HepG2 (cell line): Measurements from ENCODE around the gene POLR2F. TPM values are rescaled to one million over a fixed set of nuclear protein-coding genes. Genes with fewer than 3 reads are reported as not detected.
A peak's percentile ranks its signal among the peaks of the same experiment; 100 is the strongest.

Experiments
- ATAC-seq: fragments of 200-7000 bp; cut with Tn5 transposase; 3 replicates; pipeline ENCODE4 v1.9.1; 2020; ENCODE audit warnings: mild to moderate bottlenecking, moderate library complexity
- BruUV-seq: library from RNA; stranded (reverse); fragments of 400-500 nt; replicated peaks from 2 replicates; lab custom pipeline; 2021; lab: Mats Ljungman, UMichigan
- CTCF ChIA-PET: fragments of 300-600 bp; formaldehyde crosslinking; extraction: SDS; loops from one replicate; lab custom pipeline; 2021; ENCODE audit warnings: low total read pairs, inconsistent platforms, low intra/inter-chr PET ratio; lab: Yijun Ruan, JAX
- POLR2A ChIA-PET: fragments of 350-600 bp; sonication (Branson Sonifier 250); formaldehyde crosslinking; loops from one replicate; lab custom pipeline; 2020; ENCODE audit warnings: antibody characterized with exemption, inconsistent platforms; lab: Yijun Ruan, JAX
- DNase-seq: peaks from one replicate; pipeline ENCODE4 v3.0.0-alpha.2; 2015; ENCODE audit warnings: low spot score
- FAIRE-seq: peaks from 3 replicates; lab custom pipeline; 2011; peaks lifted over from hg19 to GRCh38; lab: Jason Lieb, UNC
- H2AFZ ChIP-seq: one replicate; pipeline ENCODE4 v1.6.1; 2011; ENCODE audit warnings: low read length, inconsistent platforms
- H3K27ac ChIP-seq: fragments of 300-600 bp; 3 replicates; pipeline ENCODE4 v1.8.0; 2011; ENCODE audit warnings: mixed run types, mild to moderate bottlenecking, mixed read lengths, low read length, inconsistent platforms; ENCODE audit not compliant: insufficient read depth; ENCODE audit errors: extremely low read length
- H3K27me3 ChIP-seq, 2 experiments: fragments of 200-600 bp in 1 of 2; 2 replicates in 1 of 2; 3 replicates in 1 of 2; pipeline versions ENCODE4 v1.6.0 to v1.8.0; 2011; ENCODE audit warnings: low read length in 2 of 2, mild to moderate bottlenecking in 2 of 2, moderate library complexity in 2 of 2, inconsistent platforms in 1 of 2; ENCODE audit not compliant: insufficient read depth in 2 of 2, control insufficient read depth in 1 of 2
- H3K36me3 ChIP-seq, 2 experiments: fragments of 200-600 bp in 1 of 2; replicated peaks in 1 of 2; 2 replicates in 1 of 2; 3 replicates in 1 of 2; pipeline versions ENCODE4 v1.5.1 to v1.8.0; 2011; ENCODE audit warnings: low read length in 2 of 2, inconsistent platforms in 1 of 2; ENCODE audit not compliant: insufficient read depth in 2 of 2, control insufficient read depth in 1 of 2
- H3K4me1 ChIP-seq: 2 replicates; pipeline ENCODE4 v1.5.1; 2012; ENCODE audit warnings: low read length, inconsistent platforms; ENCODE audit not compliant: insufficient read depth
- H3K4me2 ChIP-seq: 2 replicates; pipeline ENCODE4 v1.6.0; 2011; ENCODE audit warnings: low read depth, low read length, inconsistent platforms
- H3K4me3 ChIP-seq, 3 experiments: fragments of 200-600 bp in 1 of 3; sonication (generic), shearing (Covaris generic) in 1 of 3; replicated peaks in 1 of 3; 2 replicates each; pipeline ENCODE4 v1.5.1; 2011 to 2016; ENCODE audit warnings: low read length in 3 of 3, inconsistent platforms in 2 of 3, low read depth in 2 of 3, mild to moderate bottlenecking in 2 of 3, control low read depth in 1 of 3, mixed read lengths in 1 of 3; ENCODE audit not compliant: insufficient read depth in 1 of 3
- H3K79me2 ChIP-seq: one replicate; pipeline ENCODE4 v1.6.1; 2011; ENCODE audit warnings: low read length, inconsistent platforms; ENCODE audit not compliant: insufficient read depth
- H3K9ac ChIP-seq: 2 replicates; pipeline ENCODE4 v1.6.0; 2011; ENCODE audit warnings: mild to moderate bottlenecking, low read depth, low read length, inconsistent platforms; ENCODE audit not compliant: insufficient read depth
- H3K9me3 ChIP-seq: 2 replicates; pipeline ENCODE4 v1.5.1; 2012; ENCODE audit warnings: mild to moderate bottlenecking, low read length
- H4K20me1 ChIP-seq: 2 replicates; pipeline ENCODE4 v1.6.0; 2011; ENCODE audit warnings: inconsistent platforms, mild to moderate bottlenecking, low read length, moderate library complexity; ENCODE audit not compliant: insufficient read depth
- AGO2 ChIP-seq: fragments of 200-400 bp; formaldehyde crosslinking; optimal IDR thresholded peaks from 2 replicates; pipeline ENCODE3; 2017; ENCODE audit warnings: mild to moderate bottlenecking, low read depth, low read length, moderate library complexity
- ATF7 ChIP-seq, 2 experiments: fragments of 450-650 bp in 1 of 2; sonication (generic) in 1 of 2; formaldehyde crosslinking in 1 of 2; IDR thresholded peaks; 2 replicates each; pipeline versions ENCODE4 v1.4.0 to v1.6.1; 2016 to 2020; ENCODE audit warnings: antibody characterized with exemption in 1 of 2, mild to moderate bottlenecking in 1 of 2, missing genetic modification reagents in 1 of 2
- FIP1L1 ChIP-seq: fragments of 200-400 bp; formaldehyde crosslinking; IDR thresholded peaks from 2 replicates; pipeline ENCODE4 v1.6.1; 2018; ENCODE audit warnings: low read depth, mild to moderate bottlenecking, low read length, moderate library complexity, borderline replicate concordance; ENCODE audit not compliant: insufficient read depth
- GPN1 ChIP-seq: sonication (generic); formaldehyde crosslinking; IDR thresholded peaks from 2 replicates; pipeline ENCODE4 v1.5.1; 2020; ENCODE audit warnings: missing genetic modification reagents, borderline replicate concordance
- RBAK ChIP-seq: sonication (generic); formaldehyde crosslinking; IDR thresholded peaks from 2 replicates; pipeline ENCODE4 v1.5.1; 2020; ENCODE audit warnings: mild to moderate bottlenecking, missing genetic modification reagents
- SAFB2 ChIP-seq: sonication (generic); formaldehyde crosslinking; IDR thresholded peaks from 2 replicates; pipeline ENCODE4 v1.5.1; 2020; ENCODE audit warnings: missing genetic modification reagents, low read depth, mild to moderate bottlenecking, borderline replicate concordance
- SNAI1 ChIP-seq: sonication (generic); formaldehyde crosslinking; IDR thresholded peaks from 2 replicates; pipeline ENCODE4 v1.5.0; 2020; ENCODE audit warnings: mild to moderate bottlenecking, missing genetic modification reagents, borderline replicate concordance
- ZEB1 ChIP-seq: IDR thresholded peaks from 2 replicates; pipeline ENCODE4 v1.6.1; 2012; ENCODE audit warnings: mild to moderate bottlenecking, low read depth, inconsistent platforms; ENCODE audit not compliant: insufficient replicate concordance
- ZNF878 ChIP-seq: sonication (generic); formaldehyde crosslinking; IDR thresholded peaks from 2 replicates; pipeline ENCODE4 v1.8.1; 2023; ENCODE audit warnings: mild to moderate bottlenecking, missing genetic modification reagents, moderate library complexity
- WGBS: methylation state at CpG from one replicate; pipeline ENCODE4 v1.1.6; 2017; ENCODE audit warnings: low lambda C conversion rate; 5-methylcytosine and 5-hydroxymethylcytosine counted together
- in situ Hi-C: cut with HindIII; loops from 2 replicates; pipeline ENCODE4 v1.10.0; 2017; ENCODE audit warnings: low pct_unique_long_range_greater_than_20kb; ENCODE audit not compliant: extremely low pct_ligation_motif_present
- intact Hi-C: fragments of 100-400 bp; cut with micrococcal nuclease; formaldehyde crosslinking; loops from one replicate; pipeline ENCODE4 v1.10.0; 2022; ENCODE audit not compliant: unreplicated experiment
- polyA plus RNA-seq, 8 experiments: library from polyadenylated mRNA; depleted of rRNA in 3 of 8; stranded (reverse) in 7 of 8; unstranded in 1 of 8; fragments of >200 nt; fragmentation: Illumina TruSeq in 4 of 8; extraction: Trizol in 4 of 8; gene quantifications; 2 replicates each; pipeline versions ENCODE4 v1.2.1 to v1.2.3, GENCODE V29; 2011 to 2016; ENCODE audit warnings: low read depth in 4 of 8, missing spikeins in 1 of 8, mixed read lengths in 1 of 8; ENCODE audit not compliant: insufficient read depth in 1 of 8
- total RNA-seq, 5 experiments: library from RNA; depleted of rRNA; stranded (reverse); fragments of >200 nt; fragmentation: Illumina TruSeq; extraction: Trizol; gene quantifications; 2 replicates each; pipeline ENCODE4 v1.2.3, GENCODE V29; 2016; ENCODE audit warnings: low read depth in 1 of 5
- TF ChIP-seq, protein P1 (sequence below): sonication (generic); formaldehyde crosslinking; IDR thresholded peaks from 2 replicates; pipeline ENCODE4 v1.4.0; 2020; ENCODE audit warnings: missing genetic modification reagents; ENCODE audit errors: not compliant biosample characterization

Gene POLR2F
- total and polyA plus RNA-seq, 2 of the 13 experiments (the other 11 are each of a cell fraction or from before 2014, with no cell fraction given), result 135 to 158 TPM

DNA sequence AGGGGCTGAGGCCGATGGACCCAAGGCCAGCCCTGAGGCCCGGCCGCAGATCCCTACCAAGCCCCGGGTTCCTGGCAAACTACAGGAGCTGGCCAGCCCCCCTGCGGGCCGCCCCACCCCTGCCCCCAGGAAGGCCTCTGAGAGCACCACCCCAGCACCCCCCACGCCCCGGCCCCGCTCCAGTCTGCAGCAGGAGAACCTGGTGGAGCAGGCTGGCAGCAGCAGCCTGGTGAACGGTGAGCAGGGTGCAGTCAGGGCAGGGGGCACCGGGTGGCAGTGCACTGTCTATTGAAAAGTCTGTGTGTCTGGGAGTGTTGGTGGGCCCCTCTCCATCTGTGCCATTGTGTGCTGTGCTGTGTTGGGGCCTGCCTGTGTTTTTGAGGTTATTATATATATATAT lies 31.3 kb upstream of the POLR2F start:
- no TSS peak for BruUV-seq
- no peak; the same call in 2 of the 3 replicates for ATAC-seq

GRCh38 chr22:37923927-37924326 lies 29.6 kb upstream of the POLR2F start:
- POLR2A ChIA-PET, result no interaction called here
- Histone ChIP-seq H3K4me3 (no peak overlapping the region), H3K4me1 (no peaks in the 10 kb centered on the region), H3K9ac (no peak overlapping the region), H3K4me2 (no peak overlapping the region)
- FAIRE-seq, result no peak
- in situ Hi-C loops, result no loop called here
- TF ChIP-seq ZEB1 (no peak), FIP1L1 (no peak), SNAI1 (no peak), GPN1 (CRISPR knock-in tag) (no peak), ATF7 (IDR thresholded peaks at IDR 0.05) (no peak), ATF7 (CRISPR knock-in tag; IDR thresholded peaks at IDR 0.05) (no peak)
- TF ChIP-seq, protein P1, sequence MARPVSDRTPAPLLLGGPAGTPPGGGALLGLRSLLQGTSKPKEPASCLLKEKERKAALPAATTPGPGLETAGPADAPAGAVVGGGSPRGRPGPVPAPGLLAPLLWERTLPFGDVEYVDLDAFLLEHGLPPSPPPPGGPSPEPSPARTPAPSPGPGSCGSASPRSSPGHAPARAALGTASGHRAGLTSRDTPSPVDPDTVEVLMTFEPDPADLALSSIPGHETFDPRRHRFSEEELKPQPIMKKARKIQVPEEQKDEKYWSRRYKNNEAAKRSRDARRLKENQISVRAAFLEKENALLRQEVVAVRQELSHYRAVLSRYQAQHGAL (CRISPR knock-in tag), result no peak
- TF ChIP-seq, all 625 proteins: peak for 0
- peaks cover 21 to 37% of the 10 kb centered on the region in 2 experiments; a peak in 4 of 5 replicates for H3K36me3 ChIP-seq
- ATAC-seq (no peak), DNase-seq (no peak)
- no peaks in the 10 kb centered on the region for H4K20me1 ChIP-seq
- CTCF ChIA-PET, result no interaction called here
- no peaks in the 10 kb centered on the region for H3K9me3 ChIP-seq
- H3K27ac ChIP-seq, result no peak overlapping the region
- WGBS, result 100% methylated on average over 4 of the region's 4 CpGs
- H2AFZ ChIP-seq, result no peak overlapping the region
- intact Hi-C loops, result no loop called here
- BruUV-seq, result no TSS peak
- no peaks in the 10 kb centered on the region for H3K79me2 ChIP-seq
- H3K27me3 ChIP-seq, result no peaks in the 10 kb centered on the region

More for the DNA sequence above, 31.3 kb upstream of the POLR2F start:
- CTCF ChIA-PET, result no interaction called here
- Histone ChIP-seq H3K36me3 (peaks cover 20 to 46% of the 10 kb centered on the region in 2 experiments; a peak in 4 of 5 replicates), H3K4me3 (no peak overlapping the region)
- TF ChIP-seq ZNF878, result no peak
- no peak for TF ChIP-seq SAFB2 (CRISPR knock-in tag)
- peak; percentile 5 for TF ChIP-seq AGO2
- no peak for TF ChIP-seq RBAK (CRISPR knock-in tag)
- TF ChIP-seq, all 625 proteins: peak for 1
- Histone ChIP-seq H4K20me1 (no peaks in the 10 kb centered on the region), H3K9me3 (no peaks in the 10 kb centered on the region), H3K79me2 (no peaks in the 10 kb centered on the region), H3K9ac (no peak overlapping the region), H3K4me1 (no peaks in the 10 kb centered on the region; the same call in 1 of the 2 replicates), H3K27ac (no peak overlapping the region), H3K4me2 (no peak overlapping the region), H3K27me3 (no peaks in the 10 kb centered on the region), H2AFZ (no peak overlapping the region)
- POLR2A ChIA-PET, result interaction anchor here (0.6 to 0.7 kb wide), 2 partner anchors 10 to 60 kb away, joined by 3 read pairs; no protein-coding TSS in a partner anchor
- intact Hi-C loops, result no loop called here
- DNase-seq (no peak), FAIRE-seq (no peak)
- WGBS, result 100% methylated on average over 1 of the region's 11 CpGs
- in situ Hi-C loops, result no loop called here
